ENCODE data around the gene NEDD8.

Gene NEDD8

GRCh38 chr14:24262821-24263733 is 30.9 kb upstream of the NEDD8 start, which contains the start of gene TGM1:
Gene TGM1 (minus strand): TSS chr14:24263177. CDS start chr14:24262352, 825 bp downstream.
- no peak for DNase-seq

- DNase-seq, result no peak
Observed at GRCh38 chr14:24261969-24262327, 29.8 kb upstream of the NEDD8 start.

- no peak for DNase-seq
Observed at GRCh38 chr14:24261256-24261968, 29.2 kb upstream of the NEDD8 start.

GRCh38 chr14:24260780-24261157 is 28.6 kb upstream of the NEDD8 start:
- DNase-seq, result no peak

GRCh38 chr14:24260026-24260779 is 28.0 kb upstream of the NEDD8 start:
- no peak for DNase-seq

GRCh38 chr14:24259282-24260025 is 27.3 kb upstream of the NEDD8 start:
- DNase-seq, result no peak

GRCh38 chr14:24258548-24259265 is 26.5 kb upstream of the NEDD8 start:
- no peak for DNase-seq

GRCh38 chr14:24258119-24258518 is 26.0 kb upstream of the NEDD8 start:
- DNase-seq, result no peak

GRCh38 chr14:24256960-24257359 is 24.8 kb upstream of the NEDD8 start:
- no peak for DNase-seq

- DNase-seq, result no peak
Observed at GRCh38 chr14:24255931-24256711, 24.0 kb upstream of the NEDD8 start.

GRCh38 chr14:24255438-24255837 is 23.3 kb upstream of the NEDD8 start:
- DNase-seq, result no peak

GRCh38 chr14:24254630-24255392 is 22.6 kb upstream of the NEDD8 start:
- no peak for DNase-seq

GRCh38 chr14:24253936-24254335 is 21.8 kb upstream of the NEDD8 start:
- no peak for DNase-seq

GRCh38 chr14:24252289-24253124 is 20.3 kb upstream of the NEDD8 start:
- DNase-seq, result no peak

GRCh38 chr14:24251880-24252288 is 19.7 kb upstream of the NEDD8 start:
- no peak for DNase-seq

- DNase-seq, result no peak
Observed at GRCh38 chr14:24250354-24250753, 18.2 kb upstream of the NEDD8 start.

- DNase-seq, result no peak
Observed at GRCh38 chr14:24249230-24250021, 17.3 kb upstream of the NEDD8 start.

- DNase-seq, result no peak
Observed at GRCh38 chr14:24247422-24247821, 15.3 kb upstream of the NEDD8 start.
